Measurements from ENCODE around the gene MRC1. TPM values are rescaled to one million over a fixed set of nuclear protein-coding genes. Genes with fewer than 3 reads are reported as not detected.

The MRC1 gene
- total and polyA plus RNA-seq, 10 of the 15 experiments (the other 5 are each of a cell fraction or from before 2014, with no cell fraction given) = 0.01 to 0.21 (median 0.03) TPM; not detected in 5

GRCh38 chr10:17891435-17891834 is 82.3 kb downstream of the MRC1 start (continued):
- TF ChIP-seq NFYA (IDR thresholded peaks at IDR 0.05; ENCODE audit: borderline replicate concordance, low read depth, low read length) = no peak
- no peak for TF ChIP-seq E4F1 (IDR thresholded peaks at IDR 0.05; ENCODE audit: borderline replicate concordance, partially characterized antibody)
- no peak for TF ChIP-seq ZNF384 (IDR thresholded peaks at IDR 0.05; ENCODE audit: borderline replicate concordance, low read depth, low read length)
- TF ChIP-seq ATF3 (IDR thresholded peaks at IDR 0.05; ENCODE audit: borderline replicate concordance, extremely low read depth, low read depth, low read length) = no peak
- no peak for TF ChIP-seq BACH1 (IDR thresholded peaks at IDR 0.05; ENCODE audit: borderline replicate concordance)

DNA sequence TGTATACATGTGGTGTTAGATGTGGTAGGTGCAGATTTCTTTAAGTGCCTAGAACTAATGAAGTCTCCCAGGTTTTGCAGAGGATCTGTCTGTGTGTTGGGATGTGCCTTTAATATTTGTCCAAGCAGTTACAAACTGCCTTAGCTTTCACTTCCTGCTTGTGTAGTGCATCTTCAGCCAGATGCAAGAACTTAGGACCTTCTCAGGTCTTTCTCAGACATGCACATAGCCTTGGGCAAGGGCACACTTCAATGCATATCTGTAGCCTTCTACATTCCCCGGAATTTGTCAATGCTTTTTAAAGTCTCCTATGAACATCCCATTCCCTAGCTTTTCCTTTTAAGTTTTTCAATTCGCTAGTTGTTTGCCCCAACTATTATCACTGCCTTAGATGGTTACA is 95.4 kb downstream of the MRC1 start:
- WGBS (ENCODE audit: insufficient coverage, insufficient replicate concordance, low lambda C conversion rate, missing lambda C conversion rate) = 39% methylated on average over 2 of the region's 2 CpGs
- ChIA-PET RAD21 (ENCODE audit: unreplicated experiment) (no interaction called here), CTCF (interaction anchor here (0.6 to 1.3 kb wide), 3 partner anchors 15 to 337 kb away, joined by 3 to 4 read pairs (median 4); no protein-coding TSS in a partner anchor), SMC1A (ENCODE audit: uncharacterized antibody, unreplicated experiment) (no interaction called here), POLR2A (no interaction called here)
- H3K4me1 ChIP-seq (ENCODE audit: control insufficient read depth, insufficient read depth, low read length) = no peaks in the 10 kb centered on the region
- H3K9ac ChIP-seq (ENCODE audit: control insufficient read depth, insufficient read depth, low read length) = no peak overlapping the region
- FAIRE-seq (no peak), DNase-seq (ENCODE audit: low read depth, low spot score) (no peak), ATAC-seq (peak; percentile 49; the same call in 2 of the 3 replicates)
- in situ Hi-C loops (cut with MboI) = no loop called here
- intact Hi-C loops (cut with micrococcal nuclease; ENCODE audit: unreplicated experiment) = no loop called here
- no peak overlapping the region for H3K27ac ChIP-seq (ENCODE audit: control insufficient read depth, insufficient read depth)
- no peaks in the 10 kb centered on the region for H3K79me2 ChIP-seq (ENCODE audit: control insufficient read depth, insufficient read depth, low read length)
- no peak overlapping the region for H3K4me3 ChIP-seq
- no peak overlapping the region for H2AFZ ChIP-seq (ENCODE audit: control insufficient read depth, low read depth, low read length)
- H3K9me3 ChIP-seq (replicated peaks; ENCODE audit: control insufficient read depth, insufficient read depth, low read length) = no peaks in the 10 kb centered on the region
- TF ChIP-seq BRCA1 (IDR thresholded peaks at IDR 0.05; ENCODE audit: low read depth, low read length) (no peak), SPI1 (IDR thresholded peaks at IDR 0.05; ENCODE audit: borderline replicate concordance, insufficient read depth, low read depth, low read length) (0 out of 2 replicates have a peak, but pooled peaks have one; percentile 3)
- no peaks in the 10 kb centered on the region for H3K36me3 ChIP-seq (ENCODE audit: control insufficient read depth in 2 of 2, insufficient read depth in 2 of 2, low read length in 1 of 2)
- H3K4me2 ChIP-seq (ENCODE audit: control insufficient read depth, insufficient read depth) = no peak overlapping the region
- no TSS peak for BruUV-seq (replicated peaks)
- no peaks in the 10 kb centered on the region for H4K20me1 ChIP-seq (ENCODE audit: control insufficient read depth, insufficient read depth)
- H3K27me3 ChIP-seq (replicated peaks in 1 of 2; ENCODE audit: control insufficient read depth in 2 of 2, insufficient read depth in 2 of 2, low read length in 1 of 2) = no peaks in the 10 kb centered on the region

Measured in GM12878 (cell line).